ENCODE measurements around the gene ZNF764.
"Not testable (repeated sequence)": the region's sequence is repeated elsewhere in the genome, so short reads cannot be mapped to it uniquely, and the experiment has no call there.

Gene ZNF764
- 15.6 to 19.3 reads per million in 2 donors for total RNA-seq

GRCh38 chr16:30557957-30558788 is at the start of gene ZNF764:
Gene ZNF764 (minus strand): TSS chr16:30558374. CDS start chr16:30558182, 192 bp downstream.
- peak; percentile 85 to 99 (median 95) for DNase-seq

DNA sequence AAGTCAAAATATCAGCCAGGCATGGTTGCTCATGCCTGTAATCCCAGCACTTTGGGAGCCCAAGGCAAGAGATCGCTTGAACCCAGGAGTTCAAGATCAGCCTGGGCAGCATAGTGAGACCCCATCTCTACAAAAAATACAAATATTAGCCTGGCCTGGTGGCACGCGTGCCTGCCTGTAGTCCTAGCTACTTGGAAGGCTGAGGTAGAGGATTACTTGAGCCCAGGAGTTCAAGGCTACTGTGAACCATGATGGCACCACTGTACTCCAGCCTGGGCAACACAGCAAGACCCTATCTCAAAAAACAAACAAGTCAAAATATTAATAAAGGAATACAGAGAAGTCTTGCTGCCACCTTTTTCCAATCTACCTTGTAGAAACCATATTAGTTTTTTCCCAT is 47.8 kb upstream of the ZNF764 start:
- DNase-seq: no peak

DNA sequence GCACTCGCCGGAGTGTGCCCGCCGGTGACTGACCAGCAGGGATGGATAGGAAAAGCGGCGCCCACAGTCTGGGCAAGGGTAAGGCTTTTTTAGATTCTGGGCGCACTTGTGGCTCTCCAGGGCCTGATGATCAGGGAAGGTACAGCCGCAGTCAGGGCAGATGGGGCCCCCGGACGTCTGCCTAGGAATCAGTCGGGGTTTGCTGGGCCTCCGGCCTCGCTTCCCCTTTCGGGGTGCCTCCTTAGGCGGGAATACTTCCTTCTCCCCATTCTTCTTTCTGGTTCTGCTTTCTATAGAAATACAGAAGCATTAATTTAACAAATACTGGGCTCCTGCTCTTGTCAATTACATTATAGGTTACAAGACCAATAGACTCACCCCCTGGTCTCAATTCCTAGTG is 47.0 kb upstream of the ZNF764 start:
- DNase-seq: no peak

GRCh38 chr16:30604316-30604947 is 46.3 kb upstream of the ZNF764 start:
- DNase-seq: no peak

GRCh38 chr16:30603945-30604315 is 45.8 kb upstream of the ZNF764 start:
- DNase-seq: no peak

DNA sequence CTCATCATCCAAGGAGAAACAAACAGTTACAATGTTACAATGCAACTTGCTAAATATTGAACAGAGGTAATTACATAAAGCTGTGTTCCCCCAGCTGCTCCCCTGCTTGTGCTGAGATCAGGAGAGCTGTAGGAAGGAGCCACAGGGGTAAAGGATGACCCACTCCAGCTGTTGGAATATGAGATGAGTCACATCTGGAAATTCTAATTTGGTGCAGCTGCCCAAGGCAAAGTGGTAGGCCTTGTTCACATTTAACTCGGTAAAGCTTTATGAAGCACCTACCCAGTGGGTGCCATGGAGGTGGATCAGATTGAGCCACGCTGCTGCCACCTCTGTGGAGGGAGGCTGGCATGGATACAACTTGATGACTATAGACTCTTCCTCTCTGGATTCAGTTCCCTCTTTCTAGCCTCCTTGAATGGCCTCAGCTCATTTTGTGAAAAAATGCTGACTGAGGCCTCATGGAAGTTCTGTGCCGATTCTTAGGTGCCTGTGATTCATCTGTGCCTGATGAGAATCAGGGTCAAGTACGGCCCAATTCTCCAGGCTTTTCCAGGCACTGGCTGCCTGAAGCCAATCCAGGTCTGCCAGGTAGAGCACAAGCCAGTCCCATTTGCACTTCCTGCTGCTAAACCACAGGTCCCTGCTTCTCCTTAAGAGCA is 44.6 kb upstream of the ZNF764 start:
- no peak for DNase-seq

DNA sequence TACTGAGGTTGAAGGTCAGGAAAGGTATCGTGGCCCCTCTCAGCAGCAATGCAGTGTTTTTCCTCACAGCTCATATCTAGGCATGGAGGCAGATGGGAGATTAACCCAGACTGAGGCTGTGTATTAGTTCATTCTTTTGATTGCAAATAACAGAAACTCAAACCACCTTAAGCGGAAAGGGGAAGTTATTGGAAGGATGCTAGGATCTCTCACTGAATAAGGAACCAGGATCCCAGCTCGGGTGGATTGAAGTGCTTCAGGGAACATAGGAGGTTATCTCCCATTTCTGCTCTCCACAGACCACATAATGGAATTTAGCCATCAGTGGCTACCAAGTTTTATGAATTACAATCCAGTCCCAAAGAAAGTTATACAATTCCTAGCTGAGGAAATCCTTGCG is 43.8 kb upstream of the ZNF764 start:
- DNase-seq: no peak

DNA sequence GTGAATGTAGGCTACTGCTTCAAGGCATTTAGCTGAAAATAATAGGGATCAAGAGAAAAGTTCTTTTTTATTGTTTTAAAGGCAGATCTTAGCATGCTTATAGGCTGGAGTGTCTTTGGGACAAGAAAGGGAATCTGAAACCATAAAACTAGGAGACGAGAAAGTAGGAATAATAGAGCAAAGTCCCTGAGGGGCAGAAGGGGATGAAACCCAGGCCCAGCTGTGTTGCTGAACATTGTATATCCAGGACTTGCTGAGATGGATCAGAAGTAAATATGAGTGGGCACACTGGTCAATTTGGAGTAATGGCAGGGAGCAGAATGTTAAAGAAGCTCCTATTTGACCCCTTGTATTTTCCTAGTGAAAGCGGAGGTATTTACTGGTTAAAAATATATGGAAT is 42.8 kb upstream of the ZNF764 start:
- no peak for DNase-seq

DNA sequence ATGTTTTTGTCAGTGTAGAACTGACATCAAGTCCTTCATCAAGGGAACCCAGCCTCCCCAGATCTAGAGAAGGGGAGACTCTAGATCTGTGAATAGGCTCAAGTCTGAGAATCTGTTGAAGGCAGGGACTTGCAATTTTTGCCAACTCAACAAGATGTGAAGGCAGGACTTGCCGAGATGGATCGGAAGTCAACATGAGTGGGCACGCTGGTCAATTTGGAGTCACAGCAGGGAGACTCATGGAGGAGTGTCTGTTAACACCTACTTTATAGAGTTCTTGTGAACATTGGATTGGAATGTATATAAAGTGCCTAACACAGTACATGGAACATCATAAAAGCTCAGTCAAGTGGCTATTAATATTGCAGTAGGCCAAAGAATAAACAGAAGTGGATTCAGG is 42.0 kb upstream of the ZNF764 start:
- DNase-seq: no peak

GRCh38 chr16:30592871-30593270 is 34.7 kb upstream of the ZNF764 start:
- no peak for DNase-seq

DNA sequence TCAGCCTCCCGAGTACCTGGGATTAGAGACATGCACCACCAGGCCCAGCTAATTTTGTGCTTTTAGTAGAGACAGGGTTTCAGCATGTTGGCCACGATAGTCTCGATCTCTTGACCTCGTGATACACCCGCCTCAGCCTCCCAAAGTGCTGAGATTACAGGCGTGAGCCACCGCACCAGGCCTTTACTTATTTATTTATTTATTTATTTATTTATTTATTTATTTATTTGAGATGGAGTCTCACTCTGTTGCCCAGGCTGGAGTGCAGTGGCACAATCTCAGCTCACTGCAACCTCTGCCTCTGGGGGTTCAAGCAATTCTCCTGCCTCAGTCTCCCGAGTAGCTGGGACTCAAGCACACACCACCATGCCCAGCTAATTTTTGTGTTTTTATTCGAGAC is 32.7 kb upstream of the ZNF764 start:
- not testable (repeated sequence) for DNase-seq

DNA sequence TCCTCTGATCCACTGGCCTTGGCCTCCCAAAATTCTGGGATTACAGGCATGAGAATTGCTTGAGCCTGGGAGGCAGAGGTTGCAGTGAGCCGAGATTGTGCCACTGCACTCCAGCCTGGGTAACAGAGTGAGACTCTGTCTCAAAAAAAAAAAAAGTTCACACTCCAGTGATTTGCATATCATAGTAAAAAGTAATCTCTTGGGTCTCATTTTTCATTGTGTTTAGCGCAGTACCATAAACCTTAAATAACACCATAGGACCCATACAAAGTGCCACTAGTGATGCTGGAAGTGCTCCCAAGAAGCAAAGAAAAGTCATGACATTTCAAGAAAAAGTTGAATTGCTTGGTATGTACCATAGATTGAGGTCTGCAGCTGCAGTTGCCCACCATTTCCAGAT is 31.4 kb upstream of the ZNF764 start:
- DNase-seq: not testable (repeated sequence)

DNA sequence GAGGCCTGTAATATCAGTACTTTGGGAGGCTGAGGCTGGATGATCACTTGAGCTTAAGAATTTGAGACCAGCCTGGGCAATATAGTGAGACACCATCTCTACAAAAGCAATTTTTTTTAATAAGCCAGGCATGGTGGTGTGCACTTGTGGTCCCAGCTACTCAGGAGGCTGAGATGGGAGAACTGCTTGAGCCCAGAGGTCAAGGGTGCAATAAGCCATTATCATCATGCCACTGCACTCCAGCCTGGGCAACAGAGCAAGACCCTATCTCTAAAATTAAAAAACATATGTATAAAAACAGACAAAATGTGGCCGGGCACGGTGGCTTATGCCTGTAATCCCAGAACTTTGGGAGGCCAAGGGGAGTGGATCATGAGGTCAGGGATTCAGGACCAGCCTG is 30.5 kb upstream of the ZNF764 start:
- DNase-seq: no peak

DNA sequence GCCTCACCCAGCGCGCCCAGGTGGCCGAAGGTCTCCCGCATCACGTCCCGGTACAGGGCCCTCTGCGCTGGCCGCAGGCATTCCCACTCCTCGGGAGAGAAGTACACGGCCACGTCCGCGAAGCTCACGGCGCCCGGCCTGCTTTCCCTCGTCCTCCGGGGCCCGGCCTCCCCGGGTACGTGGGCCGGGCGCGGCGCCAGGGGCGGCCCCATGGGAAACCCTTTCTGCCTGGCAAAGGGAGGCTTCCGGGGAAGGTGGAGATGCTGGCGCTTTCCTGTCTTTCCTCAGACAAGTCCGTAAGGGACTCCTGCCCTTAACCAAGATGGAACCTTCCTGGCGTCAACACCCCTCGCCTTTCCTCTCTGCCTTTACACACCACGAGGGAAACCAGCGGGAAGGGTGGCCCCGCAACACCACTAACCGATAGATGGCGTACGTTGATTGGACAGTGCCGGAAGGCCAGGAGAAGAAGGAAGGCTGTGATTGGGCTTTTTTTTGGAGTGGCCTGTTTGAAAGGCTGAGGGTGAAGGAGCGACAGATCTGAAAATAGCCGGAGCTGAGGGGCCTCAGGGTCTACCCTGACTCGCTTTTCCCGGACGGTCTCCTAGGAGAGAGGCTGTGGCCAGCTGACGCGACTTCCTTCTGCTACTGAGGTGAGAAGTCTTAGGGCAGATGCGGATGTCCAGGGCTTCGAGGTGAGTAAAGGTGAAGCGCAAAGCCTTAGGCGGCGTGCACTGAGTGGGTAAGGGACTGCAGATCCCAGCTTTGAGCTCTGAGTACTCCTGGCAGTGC is 27.4 kb upstream of the ZNF764 start, which contains the start of gene ZNF785:
ZNF785 (minus strand) TSS at position 298 of the 792 bp plus-strand sequence; CDS start at position 212, 86 bp downstream.
- DNase-seq: peak; percentile 65 to 97 (median 90)

DNA sequence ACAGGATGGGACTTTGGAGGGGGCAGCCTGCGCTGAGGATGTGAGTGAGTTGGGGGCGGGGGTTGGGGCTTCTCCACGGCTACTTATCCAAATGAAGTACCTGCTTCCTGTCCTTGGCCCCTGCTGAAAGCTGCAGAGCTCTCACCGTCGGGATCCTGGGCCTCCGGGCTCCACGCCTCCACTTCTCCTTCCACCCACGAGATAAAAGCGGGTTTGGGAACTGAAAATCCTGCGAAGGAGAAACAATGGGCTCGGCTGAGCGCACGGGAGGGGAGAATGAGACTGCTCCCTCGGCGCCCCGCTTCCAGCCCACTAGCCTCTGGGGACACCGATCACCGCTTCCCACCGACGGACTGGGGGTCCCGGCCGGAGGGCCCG is 26.8 kb upstream of the ZNF764 start:
- peak in 1 of 5 experiments; percentile 24 for DNase-seq

DNA sequence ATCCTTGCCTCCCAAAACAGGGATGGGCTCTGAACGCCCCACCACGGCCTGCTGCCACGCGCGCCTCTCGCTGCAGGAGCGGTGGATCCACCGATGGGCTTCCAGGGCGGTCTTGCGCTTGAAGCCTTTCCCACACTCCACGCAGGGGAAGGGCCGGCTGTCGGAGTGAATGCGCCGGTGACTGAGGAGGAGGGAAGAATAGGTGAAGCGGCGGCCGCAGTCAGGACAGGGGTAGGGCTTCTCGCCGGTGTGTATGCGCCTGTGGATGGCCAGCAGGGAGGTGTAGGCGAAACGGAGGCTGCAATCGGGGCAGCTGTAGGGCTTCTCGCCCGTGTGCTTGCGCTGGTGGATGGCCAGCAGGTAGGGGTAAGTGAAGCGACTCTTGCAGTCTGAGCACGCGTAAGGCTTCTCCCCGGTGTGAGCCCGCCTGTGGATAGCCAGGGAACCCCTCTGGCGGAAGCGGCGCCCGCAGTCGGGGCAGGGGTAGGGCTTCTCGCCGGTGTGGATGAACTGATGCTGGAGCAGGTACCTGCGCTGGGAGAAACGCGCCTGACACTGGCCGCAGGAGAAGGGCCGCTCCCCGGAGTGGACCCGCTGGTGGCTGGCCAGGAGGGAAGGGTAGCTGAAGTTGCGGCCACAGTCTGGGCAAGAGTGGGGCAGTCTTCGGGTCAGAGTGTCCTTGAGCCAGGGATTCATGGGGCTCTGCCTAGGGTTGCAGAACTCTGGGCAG is 24.6 kb upstream of the ZNF764 start:
- no peak for DNase-seq

GRCh38 chr16:30581457-30581856 is 23.3 kb upstream of the ZNF764 start:
- no peak for DNase-seq

DNA sequence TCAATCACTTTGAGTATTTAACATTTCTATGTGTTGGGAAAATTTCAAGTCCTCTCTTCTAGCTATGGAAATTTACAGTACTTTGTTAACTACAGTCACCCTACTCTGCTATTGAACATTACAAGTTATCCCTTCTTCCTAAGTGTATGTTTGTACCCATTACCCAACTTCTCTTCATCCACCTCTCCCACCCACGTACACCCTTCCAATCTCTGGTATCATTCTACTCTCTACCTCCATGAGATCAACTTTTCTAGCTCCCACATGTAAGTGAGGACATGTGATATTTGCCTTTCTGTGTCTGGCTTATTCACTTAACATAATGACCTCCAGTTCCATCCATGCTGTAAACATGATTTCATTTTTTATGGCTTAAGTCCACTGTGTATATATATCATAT is 16.5 kb upstream of the ZNF764 start:
- DNase-seq: no peak

GRCh38 chr16:30571445-30572322 is 13.5 kb upstream of the ZNF764 start, which contains the start of gene ZNF688:
Gene ZNF688 (minus strand): TSS chr16:30571714. CDS start chr16:30571629, 85 bp downstream.
- peak; percentile 82 to 99 (median 93) for DNase-seq

- DNase-seq: no peak
Measured at GRCh38 chr16:30570636-30571444, 12.7 kb upstream of the ZNF764 start.

Measured in T-helper 2 cell (primary cell).